Measurements from ENCODE around the gene COL4A2.
"Not testable (repeated sequence)": the region's sequence is repeated elsewhere in the genome, so short reads cannot be mapped to it uniquely, and the experiment has no call there.

COL4A2 gene

GRCh38 chr13:110522721-110523120 is 215.6 kb downstream of the COL4A2 start:
- H3K27me3 ChIP-seq (ENCODE audit: insufficient read depth, low read length): no peaks in the 10 kb centered on the region
- no peak overlapping the region for H3K4me3 ChIP-seq (ENCODE audit: low read length)
- no peaks in the 10 kb centered on the region for H3K4me1 ChIP-seq (ENCODE audit: insufficient read depth, low read length)
- no peaks in the 10 kb centered on the region for H3K36me3 ChIP-seq (ENCODE audit: insufficient read depth, low read length)
- no peak overlapping the region for H2AFZ ChIP-seq (ENCODE audit: low read depth, low read length)
- no peaks in the 10 kb centered on the region for H3K9me3 ChIP-seq (ENCODE audit: low read length)

DNA sequence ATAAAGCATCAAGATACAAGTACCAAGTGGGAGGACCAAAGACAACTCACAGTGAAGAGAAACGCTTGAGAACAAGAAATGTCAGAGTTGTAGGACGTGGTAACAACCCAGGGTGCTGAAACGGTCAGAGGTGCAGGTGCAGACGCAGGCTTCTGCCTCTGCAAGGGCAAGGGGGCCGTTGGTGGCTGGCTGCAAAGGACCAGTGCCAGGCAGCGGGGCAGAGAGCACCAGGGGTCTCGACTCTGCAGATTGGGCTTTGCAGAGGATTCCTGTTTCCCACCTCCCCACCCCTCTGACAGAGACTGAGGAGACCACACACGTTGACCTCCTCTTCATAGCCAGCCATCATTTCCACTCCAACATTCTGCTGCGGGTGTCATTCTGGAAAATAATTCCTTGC is 216.1 kb downstream of the COL4A2 start:
- H3K4me3 ChIP-seq (ENCODE audit: low read length): no peak overlapping the region
- H3K4me1 ChIP-seq (ENCODE audit: insufficient read depth, low read length): no peaks in the 10 kb centered on the region
- H2AFZ ChIP-seq (ENCODE audit: low read depth, low read length): no peak overlapping the region
- no peaks in the 10 kb centered on the region for H3K9me3 ChIP-seq (ENCODE audit: low read length)
- H3K27me3 ChIP-seq (ENCODE audit: insufficient read depth, low read length): no peaks in the 10 kb centered on the region
- no peaks in the 10 kb centered on the region for H3K36me3 ChIP-seq (ENCODE audit: insufficient read depth, low read length)

- no peak overlapping the region for H2AFZ ChIP-seq (ENCODE audit: low read depth, low read length)
- H3K4me1 ChIP-seq (ENCODE audit: insufficient read depth, low read length): no peaks in the 10 kb centered on the region
- H3K4me3 ChIP-seq (ENCODE audit: low read length): no peak overlapping the region
- H3K36me3 ChIP-seq (ENCODE audit: insufficient read depth, low read length): no peaks in the 10 kb centered on the region
- H3K9me3 ChIP-seq (ENCODE audit: low read length): no peaks in the 10 kb centered on the region
- H3K27me3 ChIP-seq (ENCODE audit: insufficient read depth, low read length): no peaks in the 10 kb centered on the region
Measured at GRCh38 chr13:110523838-110524540, 216.9 kb downstream of the COL4A2 start.

DNA sequence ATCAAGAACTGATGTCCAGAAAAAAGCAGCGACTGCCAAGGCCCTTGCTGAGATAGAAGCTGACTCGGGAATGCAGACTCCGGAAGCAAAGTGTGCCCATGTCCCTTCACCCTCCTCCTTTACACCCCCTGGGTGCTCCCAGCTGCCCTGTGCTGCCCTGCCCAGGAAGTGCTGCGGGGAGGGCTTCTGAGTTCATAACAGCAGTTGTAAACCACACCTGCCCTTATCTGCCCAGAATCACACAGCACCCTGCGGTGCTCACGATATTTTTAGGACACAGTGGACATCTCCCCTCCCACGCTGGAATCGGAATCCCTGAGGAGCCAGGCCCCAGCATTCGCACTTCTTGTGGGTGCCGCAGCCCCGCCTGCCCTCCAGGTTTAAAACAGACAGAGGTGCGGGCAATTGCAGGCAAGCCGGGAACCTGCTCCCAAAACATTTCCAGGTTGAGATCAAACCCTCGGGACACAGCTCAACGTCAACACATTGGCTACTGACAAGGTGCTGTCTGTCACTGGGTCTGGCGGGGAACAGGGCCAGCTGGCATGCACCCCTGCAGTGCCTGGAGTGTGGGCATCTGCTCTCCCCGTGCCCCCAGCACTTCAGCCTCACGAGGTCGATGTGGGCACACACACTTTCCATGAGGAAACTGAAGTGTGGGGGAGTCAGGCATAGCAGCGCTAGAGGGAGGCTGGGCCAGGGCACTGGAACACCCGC is 217.6 kb downstream of the COL4A2 start:
- H3K4me3 ChIP-seq (ENCODE audit: low read length): no peak overlapping the region
- no peaks in the 10 kb centered on the region for H3K27me3 ChIP-seq (ENCODE audit: insufficient read depth, low read length)
- no peak overlapping the region for H2AFZ ChIP-seq (ENCODE audit: low read depth, low read length)
- H3K4me1 ChIP-seq (ENCODE audit: insufficient read depth, low read length): peaks cover 5% of the 10 kb centered on the region
- no peaks in the 10 kb centered on the region for H3K36me3 ChIP-seq (ENCODE audit: insufficient read depth, low read length)
- H3K9me3 ChIP-seq (ENCODE audit: low read length): no peaks in the 10 kb centered on the region

DNA sequence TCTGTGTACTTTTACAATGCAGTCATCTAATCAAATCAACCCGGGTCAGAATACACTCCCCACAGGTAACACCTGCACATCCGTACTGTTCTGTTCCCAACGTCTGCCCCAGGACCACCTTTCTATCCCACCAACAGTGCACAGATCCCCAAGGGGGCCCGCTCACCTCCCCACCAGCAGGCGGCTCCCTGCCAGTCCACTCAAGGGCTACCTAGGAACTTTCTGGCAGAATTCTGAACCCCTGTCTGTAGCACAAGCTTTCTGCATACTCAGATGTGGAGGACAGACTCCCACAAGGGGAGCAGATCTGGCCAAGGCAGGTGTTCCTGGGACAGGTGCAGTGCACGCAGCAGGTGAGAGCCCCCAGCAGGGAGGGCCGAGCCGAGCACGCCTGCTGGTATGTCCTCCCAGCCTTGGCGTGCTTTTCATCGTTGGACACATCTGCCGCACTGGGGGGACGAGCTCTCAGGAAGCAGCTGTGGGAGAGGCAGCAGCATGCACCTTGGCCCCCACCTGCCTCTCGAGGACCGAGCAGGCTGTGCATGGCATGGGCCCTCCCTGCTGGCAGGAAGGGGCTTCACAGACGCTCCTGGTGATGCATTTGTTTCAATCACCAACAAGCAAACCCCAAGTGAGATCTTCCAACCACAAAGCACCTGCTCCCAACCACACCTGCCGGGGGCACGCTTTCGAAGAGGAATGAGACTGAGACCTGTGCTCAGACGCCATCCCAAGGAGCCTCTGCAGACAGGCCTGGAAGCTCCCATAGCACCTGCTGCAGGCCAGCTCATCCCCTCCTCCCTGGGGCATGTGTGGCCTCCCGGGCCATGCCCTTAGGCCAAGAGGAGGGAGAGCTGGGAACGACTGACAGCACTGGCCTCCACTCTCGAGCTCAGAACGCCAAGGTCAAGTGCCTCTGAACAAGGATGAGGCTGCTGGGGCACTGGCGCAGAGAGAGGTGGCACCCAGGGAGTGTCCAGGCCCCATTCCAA is 218.5 kb downstream of the COL4A2 start:
- H3K36me3 ChIP-seq (ENCODE audit: insufficient read depth, low read length): no peaks in the 10 kb centered on the region
- no peaks in the 10 kb centered on the region for H3K9me3 ChIP-seq (ENCODE audit: low read length)
- H2AFZ ChIP-seq (ENCODE audit: low read depth, low read length): no peak overlapping the region
- H3K4me1 ChIP-seq (ENCODE audit: insufficient read depth, low read length): peaks cover 7% of the 10 kb centered on the region
- H3K4me3 ChIP-seq (ENCODE audit: low read length): no peak overlapping the region
- H3K27me3 ChIP-seq (ENCODE audit: insufficient read depth, low read length): no peaks in the 10 kb centered on the region

GRCh38 chr13:110528371-110528770 is 221.3 kb downstream of the COL4A2 start:
- H3K9me3 ChIP-seq (ENCODE audit: low read length): peaks cover 11% of the 10 kb centered on the region
- no peaks in the 10 kb centered on the region for H3K27me3 ChIP-seq (ENCODE audit: insufficient read depth, low read length)
- no peaks in the 10 kb centered on the region for H3K36me3 ChIP-seq (ENCODE audit: insufficient read depth, low read length)
- peaks cover 7% of the 10 kb centered on the region for H3K4me1 ChIP-seq (ENCODE audit: insufficient read depth, low read length)
- no peak overlapping the region for H2AFZ ChIP-seq (ENCODE audit: low read depth, low read length)
- H3K4me3 ChIP-seq (ENCODE audit: low read length): no peak overlapping the region

- H3K36me3 ChIP-seq (ENCODE audit: insufficient read depth, low read length): no peaks in the 10 kb centered on the region
- H3K4me1 ChIP-seq (ENCODE audit: insufficient read depth, low read length): peaks cover 7% of the 10 kb centered on the region
- H2AFZ ChIP-seq (ENCODE audit: low read depth, low read length): no peak overlapping the region
- H3K9me3 ChIP-seq (ENCODE audit: low read length): peaks cover 11% of the 10 kb centered on the region
- H3K4me3 ChIP-seq (ENCODE audit: low read length): no peak overlapping the region
- no peaks in the 10 kb centered on the region for H3K27me3 ChIP-seq (ENCODE audit: insufficient read depth, low read length)
Measured at GRCh38 chr13:110528911-110529310, 221.8 kb downstream of the COL4A2 start.

- Histone ChIP-seq H3K27me3 (ENCODE audit: insufficient read depth, low read length) (no peaks in the 10 kb centered on the region), H3K9me3 (ENCODE audit: low read length) (peaks cover 11% of the 10 kb centered on the region), H2AFZ (ENCODE audit: low read depth, low read length) (no peak overlapping the region), H3K4me3 (ENCODE audit: low read length) (no peak overlapping the region), H3K36me3 (ENCODE audit: insufficient read depth, low read length) (no peaks in the 10 kb centered on the region), H3K4me1 (ENCODE audit: insufficient read depth, low read length) (peaks cover 7% of the 10 kb centered on the region)
Measured at GRCh38 chr13:110529522-110530311, 222.6 kb downstream of the COL4A2 start.

DNA sequence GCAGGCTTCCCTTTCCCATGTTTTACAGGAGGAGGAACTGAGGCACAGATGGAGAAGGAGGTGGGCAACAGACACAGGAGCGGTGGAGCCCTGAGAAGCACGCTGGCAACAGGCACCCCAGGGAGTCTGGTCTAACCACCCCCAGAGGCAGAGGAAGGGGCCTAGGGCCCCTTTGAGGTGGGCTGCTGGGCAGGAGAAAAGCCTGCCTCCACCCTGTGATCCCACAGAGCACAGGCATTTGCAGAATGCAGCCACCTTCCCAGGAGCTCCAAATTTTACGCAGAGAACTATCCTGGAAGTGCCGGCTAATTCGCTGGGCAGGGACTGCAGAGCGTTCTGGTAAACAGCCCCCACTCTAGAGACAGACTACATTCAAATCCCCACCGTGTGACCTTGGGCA is 224.0 kb downstream of the COL4A2 start:
- Histone ChIP-seq H2AFZ (ENCODE audit: low read depth, low read length) (no peak overlapping the region), H3K27me3 (ENCODE audit: insufficient read depth, low read length) (no peaks in the 10 kb centered on the region), H3K36me3 (ENCODE audit: insufficient read depth, low read length) (no peaks in the 10 kb centered on the region), H3K4me1 (ENCODE audit: insufficient read depth, low read length) (peaks cover 7% of the 10 kb centered on the region), H3K4me3 (ENCODE audit: low read length) (no peak overlapping the region), H3K9me3 (ENCODE audit: low read length) (peaks cover 11% of the 10 kb centered on the region)

- Histone ChIP-seq H3K9me3 (ENCODE audit: low read length) (peaks cover 11% of the 10 kb centered on the region), H2AFZ (ENCODE audit: low read depth, low read length) (no peak overlapping the region), H3K27me3 (ENCODE audit: insufficient read depth, low read length) (no peaks in the 10 kb centered on the region), H3K36me3 (ENCODE audit: insufficient read depth, low read length) (no peaks in the 10 kb centered on the region), H3K4me3 (ENCODE audit: low read length) (no peak overlapping the region), H3K4me1 (ENCODE audit: insufficient read depth, low read length) (peaks cover 7% of the 10 kb centered on the region)
Measured at GRCh38 chr13:110531671-110532083, 224.6 kb downstream of the COL4A2 start.

- H3K36me3 ChIP-seq (ENCODE audit: insufficient read depth, low read length); H3K27me3 ChIP-seq (ENCODE audit: insufficient read depth, low read length); H3K4me1 ChIP-seq (ENCODE audit: insufficient read depth, low read length); H2AFZ ChIP-seq (ENCODE audit: low read depth, low read length); H3K4me3 ChIP-seq (ENCODE audit: low read length): not testable (repeated sequence)
- H3K9me3 ChIP-seq (ENCODE audit: low read length): peaks cover 11% of the 10 kb centered on the region
Measured at GRCh38 chr13:110532258-110532657, 225.2 kb downstream of the COL4A2 start.

DNA sequence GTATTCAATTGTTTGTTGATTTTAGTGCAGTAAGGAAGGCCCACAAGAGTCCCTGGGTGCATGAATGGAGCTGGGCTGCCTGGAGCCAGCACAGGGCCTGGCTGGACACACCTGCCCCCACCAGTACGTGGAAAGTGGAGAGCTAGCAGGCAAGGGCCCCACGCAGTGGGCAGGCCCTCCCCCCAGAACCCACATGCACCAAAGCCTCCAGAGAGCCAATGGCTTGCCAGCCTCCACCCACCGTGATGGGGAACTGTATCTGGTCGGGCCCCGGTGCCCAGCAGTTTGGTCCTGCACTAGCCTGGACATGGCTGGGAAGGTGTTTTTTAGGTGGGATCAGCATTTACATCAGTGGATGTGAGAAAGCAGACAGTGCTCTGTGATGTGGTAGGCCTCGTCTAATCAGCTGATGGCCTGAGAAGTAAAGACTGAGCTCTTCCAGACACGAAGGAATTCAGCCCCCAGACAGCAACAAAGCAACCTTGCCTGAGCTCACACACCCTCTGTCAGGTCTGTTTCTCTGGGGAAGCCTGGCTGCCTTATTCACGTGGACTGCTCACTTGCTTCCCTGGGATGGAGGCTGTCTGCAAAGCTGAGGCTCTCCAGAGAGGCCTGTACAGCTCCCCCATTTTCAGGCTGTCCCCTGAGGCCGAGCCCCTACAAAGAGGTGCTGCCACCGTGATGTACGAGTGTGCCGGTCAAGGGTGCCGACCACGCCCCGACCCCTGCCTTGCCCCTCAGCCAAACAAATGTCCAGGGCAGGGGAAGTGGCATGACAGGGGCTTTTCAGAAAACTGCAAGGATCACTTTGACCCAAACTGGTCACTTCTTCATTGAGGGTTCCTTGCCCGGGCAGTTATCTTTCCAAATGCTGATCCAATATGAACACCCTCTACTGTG is 226.9 kb downstream of the COL4A2 start:
- Histone ChIP-seq H2AFZ (ENCODE audit: low read depth, low read length) (no peak overlapping the region), H3K36me3 (ENCODE audit: insufficient read depth, low read length) (no peaks in the 10 kb centered on the region), H3K4me3 (ENCODE audit: low read length) (no peak overlapping the region), H3K4me1 (ENCODE audit: insufficient read depth, low read length) (peaks cover 7% of the 10 kb centered on the region), H3K27me3 (ENCODE audit: insufficient read depth, low read length) (no peaks in the 10 kb centered on the region), H3K9me3 (ENCODE audit: low read length) (peaks cover 11% of the 10 kb centered on the region)

Measured in neuron (in vitro differentiated cells).